Natural killer cell treated with Interleukin-12 subunit alpha and Interleukin-12 subunit beta and Interleukin-15 and Interleukin-18, amount 100 ng/mL, for 72 hours (primary cell): ENCODE results near the gene GOLGA6L10. TPM values are rescaled to one million over a fixed set of nuclear protein-coding genes. Genes with fewer than 3 reads are reported as not detected.
"Not testable (repeated sequence)": the region's sequence is repeated elsewhere in the genome, so short reads cannot be mapped to it uniquely, and the experiment has no call there.

ENCODE experiments used
- ATAC-seq, 2 donors: fragments of 150-1000 bp; cut with Tn5 transposase in 1 of 2; sonication (Bioruptor Pico), chemical (Tn5 transposase) in 1 of 2; 2 replicates each; pipeline ENCODE4 v1.10.0; 2021
- DNase-seq: peaks from one replicate; pipeline ENCODE4 v3.0.0; 2022; ENCODE audit warnings: low spot score
- H3K27ac Mint-ChIP-seq, 2 donors: 1 replicate in 1 of 2; 2 replicates in 1 of 2; pipeline ENCODE4 v1.8.0; 2022; ENCODE audit warnings: mixed read lengths in 2 of 2, mild to moderate bottlenecking in 1 of 2, moderate library complexity in 1 of 2
- H3K27me3 Mint-ChIP-seq, 2 donors: 1 replicate in 1 of 2; 2 replicates in 1 of 2; pipeline ENCODE4 v1.8.0; 2022; ENCODE audit warnings: mixed read lengths in 2 of 2
- H3K36me3 Mint-ChIP-seq: one replicate; pipeline ENCODE4 v1.8.0; 2022; ENCODE audit warnings: mixed read lengths
- H3K4me1 Mint-ChIP-seq, 2 donors: 1 replicate in 1 of 2; 2 replicates in 1 of 2; pipeline ENCODE4 v1.8.0; 2022; ENCODE audit warnings: low read depth in 2 of 2, mixed read lengths in 2 of 2, mild to moderate bottlenecking in 1 of 2
- H3K4me3 Mint-ChIP-seq: one replicate; pipeline ENCODE4 v1.8.0; 2022; ENCODE audit warnings: mixed read lengths
- H3K9me3 Mint-ChIP-seq: 2 replicates; pipeline ENCODE4 v1.8.0; 2022; ENCODE audit warnings: mixed read lengths
- total RNA-seq, 2 donors: library from RNA; stranded (reverse); gene quantifications; one replicate each; pipeline ENCODE4 v1.2.3, GENCODE V29; 2022

The GOLGA6L10 gene
- total RNA-seq, 2 donors from 2014 or later: 2.4 to 3.0 TPM

DNA sequence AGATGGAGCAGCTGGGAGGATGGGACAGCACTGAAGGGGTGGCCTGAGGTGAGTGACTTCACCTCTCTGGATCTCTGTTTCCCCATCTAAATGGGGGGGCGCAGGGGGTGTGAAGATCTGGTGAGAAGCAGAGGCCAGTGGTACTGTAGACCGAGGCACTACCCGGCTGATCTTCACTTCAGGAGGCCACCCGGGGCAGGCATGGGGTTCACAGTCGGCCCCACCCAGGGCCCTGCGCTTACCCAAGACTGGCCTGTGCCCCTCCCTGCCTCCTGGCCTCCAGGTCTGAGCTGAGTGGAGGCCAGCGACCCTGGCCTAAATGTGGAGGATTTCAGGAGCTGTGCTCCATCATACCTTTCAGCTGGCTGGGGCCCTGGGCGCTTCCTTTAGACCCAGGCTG lies 31.0 kb downstream of the GOLGA6L10 start:
- H3K9me3 Mint-ChIP-seq, H3K36me3 Mint-ChIP-seq, H3K27ac Mint-ChIP-seq, H3K27me3 Mint-ChIP-seq, H3K4me3 Mint-ChIP-seq, H3K4me1 Mint-ChIP-seq, ATAC-seq: not testable (repeated sequence)
- peak; percentile 35 for DNase-seq

DNA sequence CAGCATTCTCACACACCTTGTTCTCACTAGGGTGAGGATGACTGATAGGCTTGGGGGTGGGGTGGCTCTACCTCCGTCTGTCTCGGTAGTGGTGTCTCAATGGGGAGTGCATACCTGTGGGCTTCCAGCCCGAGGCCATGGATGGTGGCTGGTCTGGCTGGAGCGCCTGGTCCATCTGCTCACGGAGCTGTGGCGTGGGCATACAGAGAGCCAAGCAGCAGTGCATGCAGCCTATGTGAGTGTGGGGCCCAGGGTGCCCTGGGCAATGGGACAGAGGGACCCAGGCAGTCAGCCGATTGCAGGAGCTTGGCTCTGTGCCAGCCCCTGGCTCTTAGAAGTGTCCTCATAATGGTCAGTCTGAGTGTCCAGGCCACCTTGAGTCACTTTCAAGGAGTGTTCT lies 31.8 kb downstream of the GOLGA6L10 start:
- H3K4me3 Mint-ChIP-seq, H3K9me3 Mint-ChIP-seq, ATAC-seq, H3K27ac Mint-ChIP-seq, H3K36me3 Mint-ChIP-seq, H3K4me1 Mint-ChIP-seq, H3K27me3 Mint-ChIP-seq: not testable (repeated sequence)
- DNase-seq: peak; percentile 56

DNA sequence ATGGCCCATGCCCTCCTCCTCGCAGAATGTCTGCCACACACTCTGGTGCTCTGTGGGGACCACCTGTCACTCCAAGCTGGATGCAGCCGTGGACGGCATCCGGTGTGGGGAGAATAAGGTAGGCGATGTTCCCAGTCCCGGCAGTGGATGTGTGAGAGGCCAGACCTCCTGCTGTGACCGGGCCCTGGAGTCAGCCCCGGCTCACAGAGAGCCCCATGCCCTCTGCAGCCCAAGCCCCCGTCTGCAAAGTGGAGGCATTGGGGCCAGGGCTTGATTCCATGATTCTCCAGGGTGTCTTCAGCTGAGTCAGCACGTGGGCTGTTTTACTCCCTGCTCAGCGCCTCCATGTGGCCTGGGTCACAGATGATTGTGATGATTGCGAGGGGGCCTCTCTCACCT lies 32.2 kb downstream of the GOLGA6L10 start:
- DNase-seq (peak; percentile 16), ATAC-seq (no peak)
- H3K27me3 Mint-ChIP-seq: no peaks in the 10 kb centered on the region
- H3K36me3 Mint-ChIP-seq: no peaks in the 10 kb centered on the region
- no peaks in the 10 kb centered on the region for H3K4me1 Mint-ChIP-seq
- H3K9me3 Mint-ChIP-seq: no peaks in the 10 kb centered on the region
- H3K4me3 Mint-ChIP-seq: no peak overlapping the region
- H3K27ac Mint-ChIP-seq: no peak overlapping the region

DNA sequence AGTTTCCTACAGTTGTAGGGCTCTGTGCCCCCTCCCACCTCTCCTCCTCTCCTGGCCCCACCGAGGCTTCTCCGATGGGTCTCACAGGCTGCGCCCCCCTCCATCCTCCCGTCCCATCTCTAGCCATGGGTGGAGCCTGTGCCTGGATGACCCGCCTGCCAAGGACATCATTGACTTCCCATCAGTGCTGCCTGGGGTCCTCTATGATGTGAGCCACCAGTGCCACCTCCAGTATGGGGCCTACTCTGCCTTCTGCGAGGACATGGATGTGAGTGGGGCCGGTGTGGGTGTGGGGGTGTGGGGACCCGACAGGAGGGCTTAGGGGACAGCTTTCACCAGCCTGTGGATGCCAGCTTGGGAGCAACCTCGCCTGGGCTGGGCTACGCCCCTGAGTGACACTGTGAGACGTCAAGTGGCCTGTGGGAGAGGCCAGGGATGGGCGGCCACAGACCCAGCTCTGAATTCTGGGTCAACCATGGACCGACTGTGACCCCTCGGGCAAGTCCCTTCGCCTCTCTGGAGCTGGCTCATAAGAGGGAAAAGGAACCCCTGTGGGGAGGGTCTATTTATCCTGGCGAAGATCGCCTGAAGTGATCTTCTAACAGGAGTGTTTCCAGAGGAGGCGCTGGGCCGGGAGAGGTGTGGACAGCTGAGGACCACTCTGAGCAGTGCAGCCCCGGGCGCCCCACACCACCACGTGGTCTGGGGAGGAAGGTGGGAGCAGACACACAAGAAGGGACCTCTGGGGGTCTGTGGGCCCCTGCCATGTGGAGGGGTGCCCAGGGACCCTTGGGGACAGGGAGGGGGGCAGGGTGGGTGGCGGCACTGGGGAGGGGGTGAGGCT lies 32.8 kb downstream of the GOLGA6L10 start:
- not testable (repeated sequence) for H3K27me3 Mint-ChIP-seq, H3K27ac Mint-ChIP-seq, ATAC-seq, H3K9me3 Mint-ChIP-seq, H3K36me3 Mint-ChIP-seq, H3K4me1 Mint-ChIP-seq, H3K4me3 Mint-ChIP-seq
- DNase-seq: peak; percentile 54

DNA sequence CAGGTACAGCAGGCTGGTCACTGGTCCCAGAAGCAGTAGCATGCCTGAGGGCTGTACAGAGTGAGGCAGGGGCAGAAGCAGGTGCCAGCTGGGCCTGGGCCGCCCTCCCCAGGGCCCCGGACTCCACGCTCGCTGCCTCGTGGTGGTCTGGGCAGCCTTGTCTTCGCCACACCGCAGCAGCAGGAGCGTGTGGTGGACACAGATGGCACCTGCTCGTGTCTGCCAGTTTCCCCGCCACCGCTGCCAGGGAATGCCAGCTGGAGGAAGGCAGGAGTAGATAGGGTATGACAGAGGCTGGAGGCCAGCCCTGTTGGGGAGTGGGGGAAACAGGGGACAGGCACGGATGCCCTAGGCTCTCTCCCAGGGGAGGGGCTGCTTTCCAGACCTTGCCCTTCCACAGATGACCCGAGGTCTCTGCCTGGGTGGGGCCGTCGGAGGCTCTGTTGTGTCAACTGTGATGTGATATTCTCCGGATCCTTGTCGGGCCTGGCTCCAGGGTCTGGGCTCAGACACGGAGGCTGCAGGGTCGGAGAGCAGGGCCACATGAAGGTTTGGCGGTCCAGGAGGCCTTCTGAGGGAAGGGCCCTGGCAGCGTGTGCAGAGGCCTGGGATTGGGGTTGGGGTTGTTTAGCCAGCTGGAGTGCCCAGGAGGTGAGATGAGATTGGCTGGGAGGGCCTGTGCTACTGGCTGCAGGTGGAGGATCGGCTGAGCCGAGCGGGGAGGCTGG lies 33.6 kb downstream of the GOLGA6L10 start:
- H3K9me3 Mint-ChIP-seq: no peaks in the 10 kb centered on the region
- no peaks in the 10 kb centered on the region for H3K4me1 Mint-ChIP-seq
- no peak for ATAC-seq
- no peak overlapping the region for H3K4me3 Mint-ChIP-seq
- no peak for DNase-seq
- peaks cover 9% of the 10 kb centered on the region for H3K36me3 Mint-ChIP-seq
- H3K27ac Mint-ChIP-seq: no peak overlapping the region
- H3K27me3 Mint-ChIP-seq: peaks cover 3 to 8% of the 10 kb centered on the region in 2 donors

DNA sequence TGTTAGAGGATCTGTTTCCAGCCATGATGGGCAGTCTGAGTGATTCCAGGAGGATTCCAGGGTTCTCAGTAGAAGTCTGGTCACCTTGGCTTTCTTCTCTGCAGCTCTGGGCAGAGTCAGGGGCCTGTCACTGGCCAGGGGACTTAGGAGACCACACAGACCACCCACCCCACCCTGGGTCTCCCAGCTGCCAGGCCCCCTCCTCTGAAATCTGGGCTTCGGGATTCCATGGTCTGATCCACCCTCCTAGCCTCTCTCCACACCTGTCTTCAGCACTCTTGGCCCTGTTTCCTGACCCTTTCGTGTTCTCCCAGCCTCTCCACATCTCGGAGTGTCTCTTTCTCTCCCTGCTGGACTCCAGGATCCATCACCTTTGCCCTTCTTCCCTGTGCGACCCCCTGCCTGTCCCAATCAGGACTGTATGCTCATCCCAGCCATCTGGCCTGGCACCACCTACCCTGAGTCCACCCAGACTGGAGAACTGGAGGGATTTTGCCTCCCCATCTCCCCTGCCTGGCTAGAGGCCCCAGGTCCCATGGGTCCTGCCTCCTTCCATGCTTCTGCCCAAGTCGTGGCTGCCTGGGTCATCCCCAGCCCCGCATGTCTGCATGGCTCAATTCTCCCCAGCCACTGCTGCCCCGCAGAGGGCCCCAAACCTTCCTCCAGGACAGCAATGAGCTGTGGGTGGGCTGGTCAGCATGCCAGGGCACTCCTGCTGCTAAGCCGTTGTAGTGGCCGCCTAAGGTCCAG lies 34.3 kb downstream of the GOLGA6L10 start:
- DNase-seq (peak; percentile 32), ATAC-seq (no peak)
- Mint-ChIP-seq H3K27ac (no peak overlapping the region), H3K36me3 (peaks cover 13% of the 10 kb centered on the region), H3K9me3 (no peaks in the 10 kb centered on the region), H3K4me3 (no peak overlapping the region), H3K4me1 (no peaks in the 10 kb centered on the region), H3K27me3 (peaks cover 3 to 8% of the 10 kb centered on the region in 2 donors)

DNA sequence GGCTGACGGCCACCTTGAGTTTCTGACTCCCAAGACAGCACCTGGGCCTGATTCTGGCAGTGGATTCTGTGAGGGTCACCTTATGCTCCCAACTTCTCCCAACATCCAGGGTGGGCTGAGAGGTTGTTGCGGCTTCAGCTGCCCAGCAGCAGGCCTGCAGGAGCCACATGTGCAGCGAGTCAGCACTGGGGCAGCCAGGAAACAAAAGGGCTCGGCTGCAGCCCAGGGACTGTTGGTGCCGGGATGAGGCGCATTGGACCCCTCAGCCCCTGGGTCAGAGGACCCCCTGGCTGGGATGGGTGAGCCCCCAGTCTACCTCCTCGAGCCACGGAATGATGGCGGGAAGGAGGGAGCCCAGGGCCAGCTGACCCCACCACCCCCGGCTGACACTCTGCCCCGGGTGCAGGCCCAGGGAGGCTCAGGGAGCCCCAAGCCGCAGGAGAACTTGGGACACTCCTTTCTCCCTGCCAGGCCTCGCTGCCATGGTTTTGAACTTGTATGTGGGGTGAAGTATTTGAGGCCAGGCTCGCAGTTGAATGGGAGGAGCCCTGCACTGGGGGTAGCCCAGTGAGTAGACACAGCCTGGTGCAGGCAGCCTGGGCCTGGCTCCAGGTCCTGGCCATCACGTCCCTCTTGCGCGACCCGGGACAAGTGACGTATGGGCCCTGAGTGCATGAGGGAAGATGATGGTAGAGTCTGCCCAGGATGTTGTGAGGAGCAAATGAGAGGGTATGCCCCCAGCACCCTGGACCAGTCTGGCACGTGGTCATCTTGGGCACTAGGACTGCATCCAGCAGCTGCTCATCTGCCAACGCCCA lies 35.1 kb downstream of the GOLGA6L10 start:
- H3K36me3 Mint-ChIP-seq: peaks cover 13% of the 10 kb centered on the region
- not testable (repeated sequence) for H3K27me3 Mint-ChIP-seq, H3K27ac Mint-ChIP-seq, ATAC-seq, DNase-seq, H3K4me1 Mint-ChIP-seq, H3K9me3 Mint-ChIP-seq, H3K4me3 Mint-ChIP-seq

DNA sequence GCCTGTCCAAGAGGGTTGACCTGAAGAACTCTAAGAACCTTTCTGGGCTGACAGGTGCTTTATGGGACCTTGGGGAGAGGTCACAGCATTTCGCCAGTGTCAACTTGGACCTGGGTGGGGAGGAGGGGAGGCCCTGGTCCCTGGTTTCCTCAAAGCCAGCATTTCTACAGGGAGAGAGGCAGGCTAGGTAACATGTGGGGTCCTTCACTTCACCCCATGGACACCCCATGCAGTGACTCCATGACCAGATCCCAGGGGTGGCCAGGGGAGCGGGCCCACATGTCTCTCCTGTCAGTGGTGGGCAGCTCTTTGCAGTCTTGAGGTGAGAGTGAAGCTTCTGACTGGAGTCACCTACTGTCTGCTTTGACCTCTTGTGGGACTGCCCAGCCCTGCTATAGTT lies 35.8 kb downstream of the GOLGA6L10 start:
- Mint-ChIP-seq H3K27ac (no peak overlapping the region), H3K9me3 (no peaks in the 10 kb centered on the region), H3K27me3 (peaks cover 3 to 8% of the 10 kb centered on the region in 2 donors), H3K4me3 (no peak overlapping the region), H3K4me1 (no peaks in the 10 kb centered on the region), H3K36me3 (peaks cover 13% of the 10 kb centered on the region)
- no peak for ATAC-seq
- DNase-seq: no peak

DNA sequence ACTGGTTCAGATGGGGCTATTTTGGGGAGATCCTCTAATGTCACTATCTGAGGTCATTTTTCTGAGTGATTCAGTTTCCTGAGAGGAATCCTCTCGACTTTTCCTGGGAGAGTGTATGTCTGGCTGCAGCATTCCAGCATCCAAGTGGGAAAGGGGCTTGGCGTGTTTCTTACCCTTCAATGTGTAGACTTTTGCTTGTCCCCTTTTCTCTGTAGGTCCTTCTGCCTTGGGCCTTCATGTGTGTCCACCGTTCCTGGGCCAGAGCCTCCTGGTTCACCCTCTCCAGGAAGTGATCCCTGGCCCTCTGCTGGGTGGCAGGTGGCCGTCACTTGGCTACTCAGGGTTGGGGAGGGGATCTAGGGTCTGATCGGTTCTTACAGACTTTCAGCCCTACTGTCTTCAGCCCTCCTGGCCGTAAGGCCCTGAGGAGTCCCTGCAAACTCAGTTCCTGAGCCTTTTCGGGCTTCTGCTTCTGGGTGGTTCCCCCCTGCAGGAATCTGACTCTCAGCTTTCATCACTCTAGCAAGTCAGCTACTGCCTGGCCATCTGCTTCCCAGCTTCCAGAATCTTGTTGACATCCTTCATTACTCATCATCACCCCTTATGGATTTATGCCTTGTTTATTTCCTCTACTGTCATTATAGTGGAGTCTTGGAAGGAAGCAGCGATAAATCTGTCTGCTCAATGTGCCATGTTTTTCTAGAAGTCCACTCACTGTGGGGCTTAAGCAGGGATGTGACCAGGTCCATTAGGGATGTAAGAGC lies 36.5 kb downstream of the GOLGA6L10 start:
- no peak for ATAC-seq

DNA sequence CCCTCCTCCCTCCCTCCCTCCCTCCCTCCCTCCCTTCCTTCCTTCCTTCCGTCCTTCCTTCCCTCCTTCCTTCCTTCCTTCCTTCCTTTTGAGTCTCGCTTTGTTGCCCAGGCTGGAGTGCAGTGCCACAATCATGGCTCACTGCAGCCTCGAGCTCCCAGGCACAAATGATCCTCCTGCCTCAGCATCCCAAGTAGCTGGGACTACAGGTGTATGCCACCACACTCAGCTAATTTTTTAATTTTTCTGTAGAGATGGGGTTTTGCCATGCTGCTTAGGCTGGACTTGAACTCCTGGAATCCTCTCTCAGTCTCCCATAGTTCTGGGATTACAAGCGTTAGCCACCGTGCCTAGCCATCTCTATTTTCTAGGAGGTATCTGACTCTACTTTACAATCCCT lies 38.0 kb downstream of the GOLGA6L10 start:
- DNase-seq, ATAC-seq, H3K27me3 Mint-ChIP-seq, H3K9me3 Mint-ChIP-seq, H3K4me3 Mint-ChIP-seq, H3K4me1 Mint-ChIP-seq: not testable (repeated sequence)
- peak overlapping the region in 1 of 2 donors; percentile 76 for H3K27ac Mint-ChIP-seq
- H3K36me3 Mint-ChIP-seq: peaks cover 13% of the 10 kb centered on the region

More for the DNA sequence above, 36.5 kb downstream of the GOLGA6L10 start:
- peaks cover 13% of the 10 kb centered on the region for H3K36me3 Mint-ChIP-seq
- H3K27ac Mint-ChIP-seq: no peak overlapping the region
- H3K4me3 Mint-ChIP-seq: no peak overlapping the region
- H3K9me3 Mint-ChIP-seq: no peaks in the 10 kb centered on the region
- H3K4me1 Mint-ChIP-seq: no peaks in the 10 kb centered on the region
- no peak for DNase-seq
- peaks cover 3 to 8% of the 10 kb centered on the region in 2 donors for H3K27me3 Mint-ChIP-seq

DNA sequence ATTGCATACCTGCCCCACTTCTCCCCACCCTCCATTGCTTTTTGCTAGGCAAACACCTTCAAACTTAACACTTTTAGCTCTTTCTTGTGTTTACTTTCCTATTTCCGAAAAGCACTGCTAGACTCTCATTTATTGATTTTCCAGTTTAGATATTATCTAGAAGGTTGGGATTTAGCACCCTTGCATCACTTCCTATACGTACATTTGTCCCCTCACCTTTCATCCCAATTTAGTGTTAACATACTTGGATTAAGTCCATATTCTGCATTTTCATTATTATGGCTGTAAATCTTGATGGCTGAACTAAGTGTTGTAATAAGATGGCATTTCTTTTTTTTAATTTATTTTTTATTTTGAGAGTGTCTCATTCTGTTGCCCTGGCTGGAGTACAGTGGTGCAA lies 39.5 kb downstream of the GOLGA6L10 start:
- Mint-ChIP-seq H3K4me3 (no peak overlapping the region), H3K27me3 (peaks cover 3 to 8% of the 10 kb centered on the region in 2 donors), H3K27ac (no peak overlapping the region), H3K9me3 (no peaks in the 10 kb centered on the region), H3K36me3 (peaks cover 13% of the 10 kb centered on the region), H3K4me1 (no peaks in the 10 kb centered on the region)
- DNase-seq (no peak), ATAC-seq (no peak)

DNA sequence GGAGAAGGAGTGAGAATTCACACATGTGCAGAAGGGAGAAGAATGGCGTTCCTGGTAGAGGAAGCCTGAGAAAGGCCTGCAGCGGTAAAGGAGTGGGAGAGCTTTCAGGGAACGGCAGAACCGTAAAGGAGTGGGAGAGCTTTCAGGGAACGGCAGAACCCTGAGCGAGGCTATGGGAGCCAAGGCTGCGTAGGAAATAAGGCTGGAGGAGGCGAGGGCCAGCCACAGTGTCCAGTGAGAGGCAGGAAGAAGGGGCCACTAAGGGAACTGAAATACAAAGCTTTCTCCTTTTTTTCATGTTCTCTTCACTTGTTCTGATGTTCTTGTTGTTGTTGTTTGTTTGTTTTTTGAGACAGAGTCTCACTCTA lies 41.6 kb downstream of the GOLGA6L10 start:
- peaks cover 3 to 8% of the 10 kb centered on the region in 2 donors for H3K27me3 Mint-ChIP-seq
- no peaks in the 10 kb centered on the region for H3K4me1 Mint-ChIP-seq
- DNase-seq (no peak), ATAC-seq (no peak)
- no peak overlapping the region for H3K27ac Mint-ChIP-seq
- H3K36me3 Mint-ChIP-seq: peaks cover 13% of the 10 kb centered on the region
- H3K4me3 Mint-ChIP-seq: no peak overlapping the region
- no peaks in the 10 kb centered on the region for H3K9me3 Mint-ChIP-seq
